ENCODE results near the gene MYO15A.
"Not testable (repeated sequence)": the region's sequence is repeated elsewhere in the genome, so short reads cannot be mapped to it uniquely, and the experiment has no call there.

Gene MYO15A

GRCh38 chr17:18185391-18185790 lies 76.8 kb downstream of the MYO15A start:
- DNase-seq (ENCODE audit: low read depth) = no peak

GRCh38 chr17:18185832-18186626 lies 77.5 kb downstream of the MYO15A start:
- DNase-seq (ENCODE audit: low read depth) = no peak

- no peak for DNase-seq (ENCODE audit: low read depth)
Observed at GRCh38 chr17:18186627-18186982, 78.0 kb downstream of the MYO15A start.

- DNase-seq (ENCODE audit: low read depth) = no peak
Observed at GRCh38 chr17:18187226-18187625, 78.7 kb downstream of the MYO15A start.

- DNase-seq (ENCODE audit: low read depth) = no peak
Observed at GRCh38 chr17:18187821-18188761, 79.5 kb downstream of the MYO15A start.

- no peak for DNase-seq (ENCODE audit: low read depth)
Observed at GRCh38 chr17:18190628-18191235, 82.2 kb downstream of the MYO15A start.

- DNase-seq (ENCODE audit: low read depth) = no peak
Observed at GRCh38 chr17:18191236-18191667, 82.7 kb downstream of the MYO15A start.

GRCh38 chr17:18191967-18192366 lies 83.4 kb downstream of the MYO15A start:
- no peak for DNase-seq (ENCODE audit: low read depth)

GRCh38 chr17:18194394-18194793 lies 85.8 kb downstream of the MYO15A start:
- no peak for DNase-seq (ENCODE audit: low read depth)

GRCh38 chr17:18194804-18195203 lies 86.2 kb downstream of the MYO15A start:
- DNase-seq (ENCODE audit: low read depth) = no peak

GRCh38 chr17:18195246-18195645 lies 86.7 kb downstream of the MYO15A start:
- DNase-seq (ENCODE audit: low read depth) = no peak

- no peak for DNase-seq (ENCODE audit: low read depth)
Observed at GRCh38 chr17:18197535-18198194, 89.1 kb downstream of the MYO15A start.

- DNase-seq (ENCODE audit: low read depth) = no peak
Observed at GRCh38 chr17:18198530-18198929, 90.0 kb downstream of the MYO15A start.

GRCh38 chr17:18201108-18201507 lies 92.6 kb downstream of the MYO15A start:
- DNase-seq (ENCODE audit: low read depth) = no peak

GRCh38 chr17:18203308-18203707 lies 94.8 kb downstream of the MYO15A start:
- DNase-seq (ENCODE audit: low read depth) = no peak

GRCh38 chr17:18205861-18206260 lies 97.3 kb downstream of the MYO15A start:
- DNase-seq (ENCODE audit: low read depth) = no peak

GRCh38 chr17:18206962-18207361 lies 98.4 kb downstream of the MYO15A start:
- DNase-seq (ENCODE audit: low read depth) = no peak

GRCh38 chr17:18208092-18208491 lies 99.5 kb downstream of the MYO15A start:
- DNase-seq (ENCODE audit: low read depth) = no peak

- no peak for DNase-seq (ENCODE audit: low read depth)
Observed at GRCh38 chr17:18213666-18214270, 105.2 kb downstream of the MYO15A start.

GRCh38 chr17:18216906-18217305 lies 108.3 kb downstream of the MYO15A start:
- not testable (repeated sequence) for DNase-seq (ENCODE audit: low read depth)

- peak; percentile 68 for DNase-seq (ENCODE audit: low read depth)
Observed at GRCh38 chr17:18217412-18218015, 109.0 kb downstream of the MYO15A start.
